Fibroblast of skin of left biceps (primary cell): ENCODE results near the gene BICRA.
"Not testable (repeated sequence)": the region's sequence is repeated elsewhere in the genome, so short reads cannot be mapped to it uniquely, and the experiment has no call there.

Experiments
- DNase-seq, 2 experiments: peaks; one replicate each; pipeline ENCODE4 v3.0.0-alpha.2; 2013; ENCODE audit warnings: low read depth in 2 of 2

Gene BICRA

GRCh38 chr19:47746129-47746528 lies 137.2 kb downstream of the BICRA start:
- not testable (repeated sequence) for DNase-seq

- DNase-seq = no peak
Measured at GRCh38 chr19:47749326-47749725, 140.4 kb downstream of the BICRA start.

DNA sequence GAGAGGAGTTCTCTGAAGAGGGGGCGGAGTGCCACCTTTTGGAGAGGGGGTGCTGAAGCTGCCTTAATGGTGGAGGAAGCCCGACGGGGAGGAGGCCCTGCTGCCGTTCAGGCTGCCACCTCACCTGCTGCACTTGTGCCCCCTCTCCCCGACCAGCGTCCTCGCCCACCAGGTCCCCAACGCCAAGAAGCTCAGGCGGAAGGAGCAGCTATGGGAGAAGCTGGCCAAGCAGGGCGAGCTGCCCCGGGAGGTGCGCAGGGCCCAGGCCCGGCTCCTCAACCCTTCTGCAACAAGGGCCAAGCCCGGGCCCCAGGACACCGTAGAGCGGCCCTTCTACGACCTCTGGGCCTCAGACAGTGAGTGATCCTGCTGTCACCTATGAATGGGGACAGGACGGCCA lies 141.8 kb downstream of the BICRA start:
- no peak for DNase-seq

DNA sequence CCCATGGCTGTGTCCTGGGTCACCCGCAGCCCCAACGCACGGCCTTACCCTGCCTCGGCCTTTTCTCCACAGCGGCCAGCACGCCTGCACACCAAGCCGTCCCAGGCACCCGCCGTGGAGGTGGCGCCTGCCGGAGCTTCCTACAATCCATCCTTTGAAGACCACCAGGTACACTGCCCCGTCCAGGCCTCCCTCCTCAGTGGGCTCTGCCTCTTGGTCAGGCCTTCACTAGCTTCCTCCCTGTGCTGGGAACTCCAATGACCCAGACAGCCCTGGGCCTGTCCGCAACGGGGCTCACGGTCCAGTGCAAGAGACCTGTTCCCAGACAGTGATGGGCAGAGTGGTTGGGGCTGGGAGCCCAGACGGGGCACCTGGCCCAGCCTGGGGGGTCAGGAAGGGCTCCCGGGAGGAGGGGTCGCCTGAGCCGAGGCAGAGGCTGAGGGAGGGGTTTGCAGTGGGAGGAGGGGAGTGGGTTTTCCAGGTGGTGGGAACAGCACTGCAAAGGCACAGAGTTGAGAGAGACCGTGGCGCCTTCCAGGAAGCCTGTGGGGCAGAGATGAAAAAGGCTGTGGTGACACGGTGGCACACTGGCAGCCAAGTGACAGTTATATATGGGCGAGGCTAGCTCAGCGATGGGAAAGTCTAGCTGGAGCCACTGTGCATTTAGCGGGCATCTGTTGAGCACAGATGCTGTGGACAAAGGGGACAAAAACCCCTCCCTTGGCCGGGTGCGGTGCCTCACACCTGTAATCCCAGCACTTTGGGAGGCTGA lies 143.7 kb downstream of the BICRA start:
- DNase-seq = no peak
